Measurements from ENCODE around the gene TREH. TPM values are rescaled to one million over a fixed set of nuclear protein-coding genes. Genes with fewer than 3 reads are reported as not detected.

Gene TREH
- total RNA-seq, 1 experiment from 2014 or later, result 0.15 TPM

DNA sequence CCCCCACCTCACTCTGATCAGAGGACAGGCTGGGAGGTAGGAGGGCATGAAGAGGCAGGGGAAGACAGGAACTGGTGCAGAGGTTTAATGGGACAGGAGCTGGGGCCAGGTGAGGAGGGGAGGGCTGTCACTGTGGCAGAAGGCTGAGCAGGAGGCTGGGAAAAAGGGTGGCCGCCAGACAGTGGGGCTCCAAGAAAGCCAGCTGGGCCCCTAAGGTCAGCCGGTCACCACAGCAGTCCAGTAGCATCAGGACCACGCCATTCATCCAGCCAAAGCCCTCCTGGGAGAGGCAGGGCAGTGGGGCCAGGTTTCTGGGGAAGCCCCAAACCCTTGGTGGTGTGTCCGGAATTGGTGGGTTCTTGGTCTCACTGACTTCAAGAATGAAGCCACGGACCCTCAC, 8.5 kb upstream of the TREH start:
- POLR2A ChIA-PET, result interaction anchor here (0.8 kb wide), 1 partner anchor 52 kb away, joined by 3 read pairs; no protein-coding TSS in a partner anchor

DNA sequence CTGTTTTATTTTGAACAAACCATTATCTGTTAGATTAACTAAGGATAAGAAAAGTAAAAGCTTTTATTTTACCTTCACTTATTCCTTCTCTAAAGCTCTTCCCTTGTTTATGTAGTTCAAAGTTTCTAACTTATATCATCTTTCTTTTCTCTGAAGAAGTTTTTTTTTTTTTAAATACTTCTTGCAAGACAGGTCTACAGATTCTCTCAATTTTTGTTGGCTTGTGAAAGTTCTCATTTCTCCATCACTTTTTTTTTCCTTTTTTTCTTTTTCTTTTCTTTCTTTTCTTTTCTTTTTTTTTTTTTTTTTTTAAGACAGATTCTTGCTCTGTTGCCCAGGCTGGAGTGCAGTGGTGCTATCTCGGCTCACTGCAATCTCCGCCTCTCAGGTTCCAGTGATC, 4.7 kb upstream of the TREH start:
- no peaks in the 10 kb centered on the region for H4K20me1 ChIP-seq (ENCODE audit: insufficient read depth)
- ChIA-PET POLR2A (no interaction called here), RAD21 (ENCODE audit: low non-redundant PET in 1 of 2, low total read pairs in 2 of 2, uncharacterized antibody in 2 of 2, unreplicated experiment in 2 of 2) (no interaction called here), CTCF (no interaction called here)
- TF ChIP-seq CBX3 (IDR thresholded peaks at IDR 0.05; ENCODE audit: low read depth) (no peak), EGR1 (IDR thresholded peaks at IDR 0.05; ENCODE audit: low read depth) (no peak), SP1 (IDR thresholded peaks at IDR 0.05; ENCODE audit: low read depth) (no peak), POLR2A (IDR thresholded peaks at IDR 0.05; ENCODE audit: borderline replicate concordance, extremely low read depth, insufficient read depth, insufficient read length) (no peak), SRF (IDR thresholded peaks at IDR 0.05; ENCODE audit: low read depth) (no peak), EZH2 (IDR thresholded peaks at IDR 0.05) (no peak), EZH2phosphoT487 (IDR thresholded peaks at IDR 0.05; ENCODE audit: borderline replicate concordance) (no peak)
- TF ChIP-seq, protein P1, sequence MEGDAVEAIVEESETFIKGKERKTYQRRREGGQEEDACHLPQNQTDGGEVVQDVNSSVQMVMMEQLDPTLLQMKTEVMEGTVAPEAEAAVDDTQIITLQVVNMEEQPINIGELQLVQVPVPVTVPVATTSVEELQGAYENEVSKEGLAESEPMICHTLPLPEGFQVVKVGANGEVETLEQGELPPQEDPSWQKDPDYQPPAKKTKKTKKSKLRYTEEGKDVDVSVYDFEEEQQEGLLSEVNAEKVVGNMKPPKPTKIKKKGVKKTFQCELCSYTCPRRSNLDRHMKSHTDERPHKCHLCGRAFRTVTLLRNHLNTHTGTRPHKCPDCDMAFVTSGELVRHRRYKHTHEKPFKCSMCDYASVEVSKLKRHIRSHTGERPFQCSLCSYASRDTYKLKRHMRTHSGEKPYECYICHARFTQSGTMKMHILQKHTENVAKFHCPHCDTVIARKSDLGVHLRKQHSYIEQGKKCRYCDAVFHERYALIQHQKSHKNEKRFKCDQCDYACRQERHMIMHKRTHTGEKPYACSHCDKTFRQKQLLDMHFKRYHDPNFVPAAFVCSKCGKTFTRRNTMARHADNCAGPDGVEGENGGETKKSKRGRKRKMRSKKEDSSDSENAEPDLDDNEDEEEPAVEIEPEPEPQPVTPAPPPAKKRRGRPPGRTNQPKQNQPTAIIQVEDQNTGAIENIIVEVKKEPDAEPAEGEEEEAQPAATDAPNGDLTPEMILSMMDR (IDR thresholded peaks at IDR 0.05 in 2 of 3, conservative IDR thresholded peaks at IDR 0.05 in 1 of 3; ENCODE audit: borderline replicate concordance in 1 of 3, insufficient read depth in 1 of 3, low read depth in 2 of 3, low read length in 2 of 3), result no peak
- H3K9ac ChIP-seq (ENCODE audit: low read length), result no peak overlapping the region
- no peak overlapping the region for H3K4me3 ChIP-seq (replicated peaks in 1 of 2; ENCODE audit: low read depth in 1 of 2, low read length in 2 of 2)
- no peaks in the 10 kb centered on the region for H3K36me3 ChIP-seq (ENCODE audit: control insufficient read depth in 1 of 2, insufficient read depth in 2 of 2, low read length in 2 of 2)
- no peak for DNase-seq (ENCODE audit: low read depth, low spot score)
- H3K27me3 ChIP-seq (ENCODE audit: insufficient read depth, low read length), result no peaks in the 10 kb centered on the region
- no TSS peak for BruUV-seq (replicated peaks)
- no peak overlapping the region for H3K4me2 ChIP-seq (ENCODE audit: low read length)
- no peaks in the 10 kb centered on the region for H3K79me2 ChIP-seq (ENCODE audit: insufficient read depth, low read length)
- no peaks in the 10 kb centered on the region for H3K9me3 ChIP-seq (ENCODE audit: control insufficient read depth in 1 of 2, insufficient read depth in 1 of 2, low read depth in 1 of 2, low read length in 2 of 2)
- no peak for ATAC-seq
- no peaks in the 10 kb centered on the region for H3K9me2 ChIP-seq (ENCODE audit: insufficient read depth)
- no peak overlapping the region for H3K27ac ChIP-seq (ENCODE audit: low read depth, low read length)
- intact Hi-C loops (cut with micrococcal nuclease), result no loop called here
- no peak overlapping the region for H2AFZ ChIP-seq (ENCODE audit: low read depth, low read length, poor library complexity, severe bottlenecking)
- peaks cover 9 to 12% of the 10 kb centered on the region in 2 experiments for H3K4me1 ChIP-seq (ENCODE audit: control insufficient read depth in 1 of 2, insufficient read depth in 2 of 2, low read length in 2 of 2)

More for the DNA sequence above, 8.5 kb upstream of the TREH start:
- Histone ChIP-seq H3K4me3 (replicated peaks in 1 of 2; ENCODE audit: low read depth in 1 of 2, low read length in 2 of 2) (no peak overlapping the region), H3K9me2 (ENCODE audit: insufficient read depth) (no peaks in the 10 kb centered on the region), H3K9me3 (ENCODE audit: control insufficient read depth in 1 of 2, insufficient read depth in 1 of 2, low read depth in 1 of 2, low read length in 2 of 2) (no peaks in the 10 kb centered on the region), H3K27me3 (ENCODE audit: insufficient read depth, low read length) (no peaks in the 10 kb centered on the region), H3K4me2 (ENCODE audit: low read length) (no peak overlapping the region), H3K79me2 (ENCODE audit: insufficient read depth, low read length) (no peaks in the 10 kb centered on the region), H3K36me3 (ENCODE audit: control insufficient read depth in 1 of 2, insufficient read depth in 2 of 2, low read length in 2 of 2) (no peaks in the 10 kb centered on the region), H2AFZ (ENCODE audit: low read depth, low read length, poor library complexity, severe bottlenecking) (no peak overlapping the region), H3K9ac (ENCODE audit: low read length) (no peak overlapping the region), H4K20me1 (ENCODE audit: insufficient read depth) (no peaks in the 10 kb centered on the region), H3K27ac (ENCODE audit: low read depth, low read length) (no peak overlapping the region), H3K4me1 (ENCODE audit: control insufficient read depth in 1 of 2, insufficient read depth in 2 of 2, low read length in 2 of 2) (peaks cover 5 to 28% of the 10 kb centered on the region in 2 experiments; a peak in 3 of 4 replicates)
- no peak for TF ChIP-seq EZH2 (IDR thresholded peaks at IDR 0.05)
- TF ChIP-seq FOSL1 (IDR thresholded peaks at IDR 0.05; ENCODE audit: low read depth), result no peak
- no peak for TF ChIP-seq SP1 (IDR thresholded peaks at IDR 0.05; ENCODE audit: low read depth)
- TF ChIP-seq, protein P2, sequence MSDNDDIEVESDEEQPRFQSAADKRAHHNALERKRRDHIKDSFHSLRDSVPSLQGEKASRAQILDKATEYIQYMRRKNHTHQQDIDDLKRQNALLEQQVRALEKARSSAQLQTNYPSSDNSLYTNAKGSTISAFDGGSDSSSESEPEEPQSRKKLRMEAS (IDR thresholded peaks at IDR 0.05), result no peak
- TF ChIP-seq, protein P3, sequence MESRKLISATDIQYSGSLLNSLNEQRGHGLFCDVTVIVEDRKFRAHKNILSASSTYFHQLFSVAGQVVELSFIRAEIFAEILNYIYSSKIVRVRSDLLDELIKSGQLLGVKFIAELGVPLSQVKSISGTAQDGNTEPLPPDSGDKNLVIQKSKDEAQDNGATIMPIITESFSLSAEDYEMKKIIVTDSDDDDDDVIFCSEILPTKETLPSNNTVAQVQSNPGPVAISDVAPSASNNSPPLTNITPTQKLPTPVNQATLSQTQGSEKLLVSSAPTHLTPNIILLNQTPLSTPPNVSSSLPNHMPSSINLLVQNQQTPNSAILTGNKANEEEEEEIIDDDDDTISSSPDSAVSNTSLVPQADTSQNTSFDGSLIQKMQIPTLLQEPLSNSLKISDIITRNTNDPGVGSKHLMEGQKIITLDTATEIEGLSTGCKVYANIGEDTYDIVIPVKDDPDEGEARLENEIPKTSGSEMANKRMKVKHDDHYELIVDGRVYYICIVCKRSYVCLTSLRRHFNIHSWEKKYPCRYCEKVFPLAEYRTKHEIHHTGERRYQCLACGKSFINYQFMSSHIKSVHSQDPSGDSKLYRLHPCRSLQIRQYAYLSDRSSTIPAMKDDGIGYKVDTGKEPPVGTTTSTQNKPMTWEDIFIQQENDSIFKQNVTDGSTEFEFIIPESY (IDR thresholded peaks at IDR 0.05; ENCODE audit: extremely low read depth, insufficient replicate concordance, low read length), result no peak
- TF ChIP-seq POLR2AphosphoS5 (IDR thresholded peaks at IDR 0.05; ENCODE audit: low read depth, low read length), result no peak
- ATAC-seq (no peak), DNase-seq (ENCODE audit: low read depth, low spot score) (no peak)
- BruUV-seq (replicated peaks), result no TSS peak
- intact Hi-C loops (cut with micrococcal nuclease), result no loop called here
- CTCF ChIA-PET, result interaction anchor here (3.1 kb wide), 1 partner anchor 268 kb away, joined by 28 read pairs; the partner anchor contains the start of gene UPK2
- RAD21 ChIA-PET (ENCODE audit: low non-redundant PET in 1 of 2, low total read pairs in 2 of 2, uncharacterized antibody in 2 of 2, unreplicated experiment in 2 of 2), result no interaction called here
